Right lobe of liver (tissue), 6 donors: ENCODE data around the gene MRPL11. TPM values are rescaled to one million over a fixed set of nuclear protein-coding genes. Genes with fewer than 3 reads are reported as not detected.

ENCODE experiments used
- ATAC-seq, 4 donors: fragments of 200-7000 bp; cut with Tn5 transposase; one replicate each; pipeline ENCODE4 v1.9.1; 2020; ENCODE audit warnings: mild to moderate bottlenecking in 4 of 4, moderate library complexity in 4 of 4
- DNase-seq, 3 donors: peaks; one replicate each; pipeline ENCODE4 v3.0.0-alpha.2; 2020
- H3K27ac ChIP-seq, 3 donors: fragments of 200-600 bp; one replicate each; pipeline ENCODE4 v1.8.0; 2022
- H3K27me3 ChIP-seq, 2 donors: fragments of 200-600 bp; one replicate each; pipeline ENCODE4 v1.8.0; 2022
- H3K36me3 ChIP-seq, 4 donors: fragments of 200-600 bp; sonication (generic) in 1 of 4; one replicate each; pipeline versions ENCODE4 v1.5.1 to v1.8.0; 2017 to 2022; ENCODE audit warnings: control low read depth in 1 of 4
- H3K4me1 ChIP-seq, 4 donors: fragments of 200-600 bp; sonication (generic) in 1 of 4; one replicate each; pipeline versions ENCODE4 v1.5.1 to v1.8.0; 2017 to 2022; ENCODE audit warnings: control low read depth in 1 of 4
- H3K4me3 ChIP-seq, 3 donors: fragments of 200-600 bp; one replicate each; pipeline ENCODE4 v1.8.0; 2022
- H3K9me3 ChIP-seq, 4 donors: fragments of 200-600 bp; sonication (generic) in 1 of 4; one replicate each; pipeline versions ENCODE4 v1.5.1 to v1.8.0; 2017 to 2022; ENCODE audit warnings: control low read depth in 1 of 4
- CTCF ChIP-seq, 4 donors: fragments of 200-600 bp in 3 of 4; fragments of 450-650 bp in 1 of 4; IDR thresholded peaks; one replicate each; pipeline versions ENCODE4 v1.5.1 to v1.8.0; 2016 to 2022; ENCODE audit warnings: antibody characterized with exemption in 4 of 4, mild to moderate bottlenecking in 2 of 4
- POLR2A ChIP-seq: fragments of 450-650 bp; IDR thresholded peaks from one replicate; pipeline ENCODE4 v1.6.1; 2017; ENCODE audit warnings: antibody characterized with exemption, mild to moderate bottlenecking
- WGBS: methylation state at CpG from one replicate; pipeline ENCODE4 v1.1.6; 2018; ENCODE audit warnings: low coverage, low lambda C conversion rate; ENCODE audit not compliant: insufficient coverage; ENCODE audit errors: missing lambda C conversion rate; 5-methylcytosine and 5-hydroxymethylcytosine counted together
- intact Hi-C, 2 donors: fragments of 100-400 bp; cut with DNase I; formaldehyde crosslinking; loops; one replicate each; pipeline versions ENCODE4 v1.11.2 to v1.14.1; 2022
- small RNA-seq, 2 experiments: library from RNA; depleted of rRNA; stranded (forward); fragments of <200 nt; gene quantifications; one replicate each; pipeline ENCODE3, GENCODE V24; 2016
- total RNA-seq, 6 experiments: library from RNA; depleted of rRNA in 2 of 6; stranded (reverse); fragments of >200 nt in 2 of 6; fragmentation: NEBNext Ultra II Directional in 3 of 6; extraction: Animal tissue kit (Norgen Biotek cat#: 25700) in 3 of 6; gene quantifications; one replicate each; pipeline versions ENCODE4 v1.1.0 to v1.2.4, GENCODE V29; 2016 to 2023
- donor health status: DM: no; HTN: yes; CAD: no.
- donor health status: DM: no; HTN: no; CAD: no.
- donor health status: DM: no; HTN: no; CAD: no.
- donor health status: DM: no; HTN: yes; CAD: no.
- donor health status: DM: no; HTN: yes; CAD: no.

MRPL11 gene
- total RNA-seq, 6 experiments from 2014 or later: 17.6 to 34.1 (median 28.6) TPM

DNA sequence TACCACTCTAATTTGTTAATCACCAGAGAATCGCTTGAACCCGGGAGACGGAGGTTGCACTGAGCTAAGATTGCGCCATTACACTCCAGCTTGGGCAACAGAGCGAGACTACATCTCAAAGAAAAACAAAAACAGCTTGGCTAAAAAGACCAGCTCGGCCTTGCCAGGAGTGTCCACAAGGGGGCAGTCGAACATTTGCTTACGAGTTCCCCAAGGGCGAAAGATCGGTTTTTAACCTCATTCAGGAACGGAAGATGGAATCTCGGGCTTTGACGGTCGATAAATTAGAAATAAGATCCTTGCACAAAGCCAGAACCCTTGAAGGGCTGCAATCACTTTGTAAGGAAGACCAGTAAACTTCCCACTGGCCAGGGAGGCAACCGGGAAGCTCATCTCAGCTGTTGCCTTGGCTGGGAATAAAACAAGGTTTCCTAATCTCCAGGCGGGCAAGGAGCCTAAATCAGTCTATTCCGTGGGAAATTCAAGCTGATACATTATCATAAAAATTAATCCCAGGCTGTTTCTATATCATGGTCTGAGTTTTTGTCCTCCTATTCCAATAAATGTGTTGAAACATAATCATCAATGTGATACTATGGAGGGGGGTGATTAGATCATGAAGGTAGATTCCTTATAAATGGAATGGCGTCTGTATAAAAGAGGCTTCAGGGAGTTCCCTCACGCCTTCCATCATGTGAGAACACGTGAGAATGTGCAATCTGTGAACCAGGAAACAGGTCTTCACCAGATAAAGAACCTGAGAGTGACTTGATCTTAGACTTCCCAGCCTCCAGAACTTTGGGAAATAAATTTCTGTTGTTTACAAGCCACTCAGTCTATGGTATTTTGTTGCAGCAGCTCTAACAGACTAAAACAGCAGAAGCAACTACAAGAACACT is 52.2 kb downstream of the MRPL11 start:
- no peak overlapping the region for H3K27ac ChIP-seq
- ATAC-seq: peak; percentile 90 to 97 (median 92)
- no peaks in the 10 kb centered on the region for H3K4me1 ChIP-seq
- 8% methylated on average over 13 of the region's 20 CpGs for WGBS
- H3K9me3 ChIP-seq: no peaks in the 10 kb centered on the region
- no peaks in the 10 kb centered on the region for H3K27me3 ChIP-seq
- peak; percentile 81 to 96 (median 96) for TF ChIP-seq CTCF (IDR thresholded peaks at IDR 0.05)
- no peak for TF ChIP-seq POLR2A
- intact Hi-C loops: loop anchor here in 1 of 2 donors (10.0 kb wide), 1 partner anchor 92 kb away; the partner anchor contains the start of gene TMEM151A
- H3K4me3 ChIP-seq: no peak overlapping the region
- peak; percentile 77 to 82 (median 79) for DNase-seq
- H3K36me3 ChIP-seq: no peaks in the 10 kb centered on the region

Small RNAs within 50 kb of the gene (small RNA-seq; reads per million reads assigned to genes)
- gene RF00416 (0 reads per million in 2 experiments), gene RNU1-84P (0 reads per million in 2 experiments)

Other genes with a start within 250 kb of the MRPL11 start
- 10 to 100 TPM in 1 of 6 experiments, 1 to 10 TPM in 5; 3.8 to 11.5 (median 6.3) TPM for gene KLC2, start 181.1 kb downstream of the MRPL11 start, total RNA-seq
- 10 to 100 TPM; 52.3 to 69.0 (median 59.6) TPM for gene RAB1B, start 170.2 kb downstream of the MRPL11 start, total RNA-seq
- under 1 TPM in 2 of 6 experiments, not detected in 4; 0.26 to 0.51 TPM for gene CNIH2, start 160.7 kb downstream of the MRPL11 start, total RNA-seq
- 100 to 1,000 TPM in 3 of 6 experiments, 10 to 100 TPM in 3; 75.0 to 170 (median 97.9) TPM for gene YIF1A, start 149.7 kb downstream of the MRPL11 start, total RNA-seq
- under 1 TPM in 4 of 6 experiments, not detected in 2; 0.13 to 0.86 (median 0.45) TPM for gene TMEM151A, start 147.0 kb downstream of the MRPL11 start, total RNA-seq
- gene CD248, start 121.8 kb downstream of the MRPL11 start, total RNA-seq: 1 to 10 TPM in 3 of 6 experiments, under 1 TPM in 3; 0.37 to 3.2 (median 0.94) TPM
- gene RIN1, start 102.4 kb downstream of the MRPL11 start, total RNA-seq: 1 to 10 TPM in 3 of 6 experiments, under 1 TPM in 3; 0.46 to 1.8 (median 0.94) TPM
- 10 to 100 TPM in 5 of 6 experiments, 1 to 10 TPM in 1; 8.2 to 31.9 (median 12.1) TPM for gene BRMS1, start 93.7 kb downstream of the MRPL11 start, total RNA-seq
- 10 to 100 TPM in 5 of 6 experiments, 1 to 10 TPM in 1; 6.3 to 25.4 (median 15.6) TPM for gene B4GAT1, start 91.2 kb downstream of the MRPL11 start, total RNA-seq
- 1 to 10 TPM in 4 of 6 experiments, under 1 TPM in 2; 0.35 to 2.2 (median 1.1) TPM for gene SLC29A2, start 67.1 kb downstream of the MRPL11 start, total RNA-seq
- not detected for gene NPAS4, start 17.8 kb downstream of the MRPL11 start, total RNA-seq
- 1 to 10 TPM; 2.0 to 5.3 (median 3.2) TPM for gene PELI3, start 28.1 kb upstream of the MRPL11 start, total RNA-seq
- gene DPP3, start 41.6 kb upstream of the MRPL11 start, total RNA-seq: 10 to 100 TPM; 18.0 to 25.6 (median 22.0) TPM
- gene BBS1, start 71.8 kb upstream of the MRPL11 start, total RNA-seq: 10 to 100 TPM in 4 of 6 experiments, 1 to 10 TPM in 2; 6.2 to 18.1 (median 11.2) TPM
- gene ZDHHC24, start 107.2 kb upstream of the MRPL11 start, total RNA-seq: 10 to 100 TPM in 1 of 6 experiments, 1 to 10 TPM in 5; 3.6 to 15.5 (median 5.8) TPM
- not detected for gene ACTN3, start 108.1 kb upstream of the MRPL11 start, total RNA-seq
- 10 to 100 TPM; 35.3 to 54.4 (median 44.7) TPM for gene CTSF, start 129.8 kb upstream of the MRPL11 start, total RNA-seq
- under 1 TPM in 5 of 6 experiments, not detected in 1; 0.07 to 0.37 (median 0.12) TPM for gene CCDC87, start 154.2 kb upstream of the MRPL11 start, total RNA-seq
- 10 to 100 TPM; 22.6 to 54.2 (median 34.3) TPM for gene CCS, start 154.3 kb upstream of the MRPL11 start, total RNA-seq
- gene RBM14, start 177.8 kb upstream of the MRPL11 start, total RNA-seq: 10 to 100 TPM; 25.1 to 63.7 (median 27.4) TPM
- 10 to 100 TPM; 40.3 to 57.0 (median 48.4) TPM for gene RBM4, start 199.9 kb upstream of the MRPL11 start, total RNA-seq
- 1 to 10 TPM; 3.6 to 9.4 (median 6.9) TPM for gene RBM4B, start 239.0 kb upstream of the MRPL11 start, total RNA-seq